ENCODE results near the gene WNT2B.

- no peak for TF ChIP-seq CTCF (IDR thresholded peaks at IDR 0.05; ENCODE audit: low read depth, low read length)
- TF ChIP-seq POLR2A (IDR thresholded peaks at IDR 0.05; ENCODE audit: extremely low read depth, insufficient read length): no peak
- no peak for TF ChIP-seq MYC (IDR thresholded peaks at IDR 0.05; ENCODE audit: low read depth, low read length)
- TF ChIP-seq MAX (IDR thresholded peaks at IDR 0.05; ENCODE audit: low read depth, low read length): no peak
Measured at GRCh38 chr1:112533029-112533428, 24.3 kb downstream of the WNT2B start.
